GM20000 (cell line): ENCODE results near the gene RCVRN.

ENCODE experiments used
- DNase-seq: peaks from one replicate; pipeline ENCODE4 v3.0.0; 2012; ENCODE audit warnings: low spot score
- CTCF ChIP-seq: IDR thresholded peaks from 2 replicates; pipeline ENCODE4 v1.5.1; 2012; ENCODE audit warnings: mild to moderate bottlenecking, control low read depth; ENCODE audit errors: extremely low read depth, missing control alignments

The RCVRN gene

DNA sequence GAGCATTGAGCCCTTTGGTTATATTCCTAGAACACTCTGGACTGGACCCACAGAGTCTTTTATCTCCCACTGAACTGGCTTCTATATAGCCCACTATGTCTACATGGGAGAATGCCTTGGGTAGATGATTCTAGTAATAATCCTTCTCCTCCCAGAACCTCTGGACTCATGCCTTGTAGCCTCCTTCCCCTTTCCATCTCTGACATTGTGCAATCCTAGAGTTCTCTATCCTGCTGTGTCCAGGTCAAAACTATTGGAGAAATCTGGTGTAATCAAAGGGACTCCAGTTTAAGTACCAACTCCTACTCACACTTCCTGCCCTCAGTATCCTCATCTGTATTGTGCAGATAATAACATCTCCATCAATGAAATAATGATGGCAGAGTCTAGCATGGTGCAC lies 9.1 kb downstream of the RCVRN start:
- TF ChIP-seq CTCF = no peak

DNA sequence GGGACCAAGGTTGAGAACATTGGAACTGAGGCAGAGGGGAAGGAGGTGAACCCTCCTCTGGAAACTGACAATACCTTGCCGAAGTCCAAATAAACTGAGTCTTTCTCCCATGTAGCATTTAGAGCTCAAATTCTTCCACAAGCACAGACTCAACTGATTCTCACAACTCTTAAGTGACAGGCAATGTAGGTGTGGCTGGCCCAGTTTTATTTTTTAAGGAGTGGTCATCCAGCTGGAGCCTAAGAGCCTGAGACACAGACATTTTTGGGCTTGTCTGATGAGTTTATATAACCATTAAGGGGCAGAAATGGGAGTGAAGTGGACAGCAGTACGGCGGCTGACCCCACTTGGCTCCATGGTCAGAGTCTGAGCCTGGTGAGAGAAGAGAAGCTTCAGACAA lies 10.8 kb downstream of the RCVRN start:
- no peak for TF ChIP-seq CTCF
- no peak for DNase-seq

More for the DNA sequence above, 9.1 kb downstream of the RCVRN start:
- no peak for DNase-seq

DNA sequence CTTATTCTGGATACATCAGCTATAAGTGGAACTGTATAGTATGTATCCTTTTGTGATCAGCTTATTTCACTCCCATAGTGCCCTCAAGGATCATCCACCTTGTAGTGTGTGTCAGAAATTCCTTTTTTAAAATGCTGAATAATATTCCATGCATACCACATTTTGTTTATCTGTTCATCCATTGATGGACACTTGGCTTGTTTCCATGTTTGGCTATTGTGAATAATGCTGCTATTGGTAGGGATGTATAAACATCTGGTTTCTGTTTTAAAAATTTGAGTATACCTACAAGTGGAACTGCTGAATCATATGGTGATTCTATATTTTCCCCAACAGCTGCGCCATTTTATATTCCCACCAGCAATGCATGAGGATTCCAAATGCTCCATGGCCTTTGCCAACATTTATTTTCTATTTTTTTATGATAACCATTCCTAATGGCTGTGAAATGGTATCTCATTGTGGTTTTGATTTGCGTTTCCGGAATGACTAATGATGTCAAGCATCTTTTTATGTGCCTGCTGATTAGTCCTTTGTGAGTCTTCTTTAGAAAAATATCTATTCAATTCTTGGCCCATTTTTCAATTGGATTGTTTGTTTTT lies 11.6 kb downstream of the RCVRN start:
- DNase-seq = no peak
- TF ChIP-seq CTCF = no peak

DNA sequence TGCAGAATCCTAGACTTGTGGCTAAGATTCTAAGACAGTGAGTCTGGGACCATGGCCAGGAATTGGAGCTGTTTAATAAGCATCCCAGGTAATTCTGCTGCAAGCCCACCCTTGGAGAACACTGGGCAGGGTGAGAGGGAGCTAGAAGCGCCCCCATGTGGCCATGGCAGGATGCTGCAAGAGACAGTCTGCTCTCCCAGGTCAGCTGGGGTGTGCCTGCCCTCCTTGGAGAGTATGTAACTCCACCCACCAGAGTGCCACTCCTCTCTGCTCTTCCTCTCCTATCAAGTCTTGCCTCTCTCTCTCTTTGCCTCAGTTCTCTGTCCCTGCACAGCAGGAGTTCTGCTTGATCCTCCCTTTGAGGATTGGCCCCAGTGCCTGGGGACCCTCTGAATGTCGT lies 14.9 kb downstream of the RCVRN start:
- peak; percentile 64 for DNase-seq
- peak; percentile 62 for TF ChIP-seq CTCF

DNA sequence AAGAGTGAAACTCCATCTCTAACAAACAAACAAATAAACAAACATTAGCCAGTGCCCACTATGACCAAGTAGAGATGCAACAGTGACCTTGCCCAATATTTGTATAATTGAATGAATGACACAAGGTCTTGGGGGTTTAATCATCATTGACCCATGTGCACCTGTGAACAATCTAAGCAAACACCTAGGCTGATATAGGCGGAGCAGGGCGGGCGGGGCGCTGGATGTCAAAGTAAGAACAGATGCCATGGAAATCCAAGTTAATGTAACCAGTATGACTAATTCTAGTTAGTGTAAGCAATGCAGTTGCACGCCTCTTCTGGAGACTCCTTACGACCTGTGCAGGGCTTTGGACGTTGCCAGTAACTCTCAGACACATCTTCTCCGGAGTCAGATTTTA lies 17.6 kb downstream of the RCVRN start:
- no peak for TF ChIP-seq CTCF
- DNase-seq = no peak

GRCh38 chr17:9886141-9886930 lies 18.7 kb downstream of the RCVRN start:
- no peak for DNase-seq
- TF ChIP-seq CTCF = no peak

DNA sequence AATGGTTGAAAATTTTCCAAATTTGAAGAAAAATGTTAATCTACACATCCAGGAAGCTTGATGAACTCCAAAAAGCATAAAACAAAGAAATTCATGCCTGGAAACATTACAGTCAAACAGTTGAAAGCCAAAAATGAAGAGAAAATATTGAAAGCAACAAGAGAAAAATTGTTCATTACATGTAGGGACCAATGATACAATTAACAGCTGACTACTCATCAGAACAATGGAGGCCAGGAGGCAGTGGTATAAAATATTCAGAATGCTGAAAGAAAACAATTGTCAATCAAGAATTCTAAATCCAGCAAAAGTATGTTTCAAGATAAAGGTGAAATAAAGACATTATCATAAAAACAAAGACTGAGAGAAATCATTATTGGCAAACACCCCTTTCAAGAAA lies 21.6 kb downstream of the RCVRN start:
- no peak for DNase-seq

More for the DNA sequence above, 21.6 kb downstream of the RCVRN start:
- TF ChIP-seq CTCF = no peak
